GM12873 (cell line): ENCODE measurements around the gene GALNT4.

Experiments used
- TF ChIP-seq, protein P1 (sequence below): IDR thresholded peaks from 2 replicates; pipeline ENCODE4 v1.5.1; 2012; ENCODE audit warnings: low read depth, mild to moderate bottlenecking, moderate library complexity, low read length, control low read depth; ENCODE audit not compliant: insufficient read depth; ENCODE audit errors: missing control alignments

The GALNT4 gene

DNA sequence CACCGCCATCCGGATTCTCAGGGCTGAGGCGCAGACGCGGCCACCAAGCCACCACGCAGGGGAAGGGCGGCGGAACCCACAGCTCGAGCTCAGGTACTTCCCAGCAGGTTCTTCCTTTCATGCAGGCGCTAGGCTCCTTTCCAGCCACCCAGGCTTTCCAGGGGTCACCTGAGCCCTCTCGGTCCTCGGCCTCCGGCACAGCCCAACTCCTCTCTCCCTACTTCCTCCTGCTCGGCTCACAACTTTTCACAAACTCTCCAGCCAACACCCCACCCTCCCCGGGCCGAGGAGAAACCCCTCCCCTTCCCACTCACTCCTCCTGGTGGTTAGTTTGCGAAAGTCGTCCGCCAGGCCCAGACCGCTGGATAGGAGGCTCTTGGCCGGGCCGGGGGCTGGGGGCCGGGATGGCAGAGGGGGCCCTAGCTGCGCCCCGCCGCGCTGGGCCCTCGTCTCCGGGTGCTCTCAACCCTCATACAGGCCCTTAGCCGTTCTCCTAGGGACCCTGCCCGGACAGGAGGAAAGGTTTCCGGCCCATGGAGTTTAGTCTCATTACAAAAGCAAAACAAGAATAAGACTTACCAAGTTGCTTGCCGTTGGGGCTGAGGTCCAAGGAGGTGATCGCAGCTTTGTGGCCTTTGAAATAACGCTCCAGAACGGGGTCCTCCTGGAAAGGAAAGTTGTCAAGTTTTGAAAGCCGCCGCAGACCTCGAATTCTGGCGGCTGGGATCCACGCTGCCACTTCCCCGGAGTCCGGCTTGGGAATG lies at the start of gene GALNT4:
GALNT4 (minus strand) TSS at position 256 of the 764 bp plus-strand sequence; CDS start at position 9, 247 bp downstream.
- TF ChIP-seq, protein P1, sequence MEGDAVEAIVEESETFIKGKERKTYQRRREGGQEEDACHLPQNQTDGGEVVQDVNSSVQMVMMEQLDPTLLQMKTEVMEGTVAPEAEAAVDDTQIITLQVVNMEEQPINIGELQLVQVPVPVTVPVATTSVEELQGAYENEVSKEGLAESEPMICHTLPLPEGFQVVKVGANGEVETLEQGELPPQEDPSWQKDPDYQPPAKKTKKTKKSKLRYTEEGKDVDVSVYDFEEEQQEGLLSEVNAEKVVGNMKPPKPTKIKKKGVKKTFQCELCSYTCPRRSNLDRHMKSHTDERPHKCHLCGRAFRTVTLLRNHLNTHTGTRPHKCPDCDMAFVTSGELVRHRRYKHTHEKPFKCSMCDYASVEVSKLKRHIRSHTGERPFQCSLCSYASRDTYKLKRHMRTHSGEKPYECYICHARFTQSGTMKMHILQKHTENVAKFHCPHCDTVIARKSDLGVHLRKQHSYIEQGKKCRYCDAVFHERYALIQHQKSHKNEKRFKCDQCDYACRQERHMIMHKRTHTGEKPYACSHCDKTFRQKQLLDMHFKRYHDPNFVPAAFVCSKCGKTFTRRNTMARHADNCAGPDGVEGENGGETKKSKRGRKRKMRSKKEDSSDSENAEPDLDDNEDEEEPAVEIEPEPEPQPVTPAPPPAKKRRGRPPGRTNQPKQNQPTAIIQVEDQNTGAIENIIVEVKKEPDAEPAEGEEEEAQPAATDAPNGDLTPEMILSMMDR: peak; percentile 66

DNA sequence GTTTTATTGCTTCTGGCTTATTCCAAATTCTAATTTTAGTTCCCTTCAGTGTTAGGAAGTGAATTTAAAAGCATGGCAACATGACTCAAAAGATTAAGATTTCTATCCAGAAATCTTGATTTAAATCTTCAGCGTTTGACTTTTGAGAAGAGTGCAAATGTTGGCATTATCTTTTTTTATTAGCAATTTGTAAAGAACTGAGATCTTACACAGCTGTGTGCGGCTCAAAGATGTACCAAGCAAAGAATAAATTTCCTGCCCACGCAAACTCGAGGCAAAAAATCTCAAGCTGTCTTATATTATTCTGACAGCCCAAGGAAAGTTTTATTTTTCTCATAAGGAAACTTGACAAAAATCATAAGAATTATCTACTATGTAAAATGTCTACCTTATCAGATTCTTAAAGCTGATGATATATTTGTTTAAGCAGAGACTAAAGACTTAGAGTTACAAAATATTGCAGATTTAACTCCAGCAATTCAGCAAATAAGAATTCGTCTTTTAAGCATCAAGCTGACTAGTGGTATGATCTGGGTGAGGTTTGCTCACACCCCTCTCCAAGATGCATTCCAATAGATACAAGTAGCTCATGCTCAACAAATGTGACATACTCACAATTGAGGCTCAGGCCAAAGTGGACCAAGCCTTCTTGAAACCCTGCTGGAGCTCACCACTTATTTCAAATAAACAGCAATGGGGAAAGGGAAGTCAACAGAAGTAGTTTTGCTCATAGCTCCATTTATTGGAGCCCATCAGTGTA lies 48.6 kb upstream of the GALNT4 start:
- TF ChIP-seq, protein P1: no peak

DNA sequence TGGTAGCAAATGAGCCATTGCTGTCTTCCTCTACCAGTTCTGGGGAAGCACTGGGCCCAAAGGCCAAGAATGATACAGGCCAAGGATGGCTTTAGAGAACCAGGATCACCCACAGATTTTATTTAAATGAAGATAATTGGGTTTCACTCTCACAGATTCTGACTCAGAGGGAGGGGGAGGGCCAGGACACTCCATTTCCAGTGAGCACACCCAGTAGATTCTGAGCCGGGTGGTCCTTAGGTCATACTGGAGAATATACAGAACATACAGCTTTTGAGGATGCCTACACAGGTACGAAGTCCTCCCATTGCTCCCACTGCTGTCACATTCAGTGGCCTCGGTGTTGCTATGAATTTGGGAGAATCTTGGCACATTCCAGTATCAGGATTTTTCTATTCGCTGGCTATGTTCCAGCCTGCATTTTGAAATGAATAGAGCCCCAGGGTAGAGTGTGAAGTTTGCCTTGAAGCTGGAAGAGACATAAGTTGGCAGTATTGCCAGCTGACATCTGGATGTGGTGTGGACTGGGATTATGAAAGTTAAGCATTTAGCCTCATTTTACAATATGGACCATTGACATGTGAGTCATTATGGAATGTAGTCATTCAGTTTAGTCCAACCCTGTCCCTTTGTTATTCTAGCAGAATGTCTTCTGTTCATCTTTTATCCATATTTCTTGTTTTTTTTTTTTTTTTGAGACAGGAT lies 47.0 kb upstream of the GALNT4 start:
- TF ChIP-seq, protein P1: no peak

DNA sequence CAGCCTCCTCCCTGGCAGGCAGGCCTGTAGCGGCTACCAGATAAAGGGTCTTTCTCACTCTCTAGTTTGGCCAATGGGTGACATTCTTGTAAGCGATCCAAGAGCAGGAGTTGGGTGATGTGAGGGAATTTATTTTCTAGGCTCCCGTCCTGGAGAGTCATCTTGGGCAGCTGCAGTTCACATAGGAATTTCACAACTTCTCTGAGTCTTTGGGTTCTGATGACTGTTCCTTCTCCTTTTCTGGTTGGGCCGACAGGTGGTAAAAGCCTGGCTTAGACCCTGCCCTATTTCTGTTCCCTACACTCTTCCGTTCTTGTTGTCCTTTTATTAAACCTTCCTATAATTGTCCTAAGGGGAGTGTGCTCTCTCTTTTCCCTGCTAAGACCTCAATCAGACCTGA lies 43.9 kb upstream of the GALNT4 start:
- TF ChIP-seq, protein P1: no peak

DNA sequence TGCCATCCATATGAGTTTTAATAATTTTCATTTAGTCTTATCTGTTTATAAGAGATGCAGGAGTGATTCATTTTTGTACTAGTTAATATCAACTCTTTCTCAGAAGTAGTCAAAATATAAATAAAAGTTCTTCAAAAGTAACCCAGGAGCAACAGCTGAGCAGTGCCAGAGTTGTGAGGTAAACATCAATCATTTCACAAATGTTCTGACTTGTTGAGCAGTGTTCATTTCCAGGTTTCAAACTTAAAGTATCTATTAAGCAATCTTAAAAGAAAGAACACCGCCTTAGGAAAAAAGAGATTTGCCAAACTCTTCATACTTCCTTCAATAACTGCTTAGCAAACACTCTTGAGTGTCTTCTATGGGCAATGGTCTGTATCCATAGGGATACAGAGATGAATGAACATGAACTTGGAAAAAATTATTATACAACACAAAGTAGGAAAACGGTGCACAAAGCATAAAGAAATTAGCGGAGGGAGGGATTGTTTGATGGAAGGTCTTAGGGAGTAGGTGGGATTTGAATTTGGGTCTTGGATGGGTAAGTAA lies 43.2 kb upstream of the GALNT4 start:
- TF ChIP-seq, protein P1: no peak

DNA sequence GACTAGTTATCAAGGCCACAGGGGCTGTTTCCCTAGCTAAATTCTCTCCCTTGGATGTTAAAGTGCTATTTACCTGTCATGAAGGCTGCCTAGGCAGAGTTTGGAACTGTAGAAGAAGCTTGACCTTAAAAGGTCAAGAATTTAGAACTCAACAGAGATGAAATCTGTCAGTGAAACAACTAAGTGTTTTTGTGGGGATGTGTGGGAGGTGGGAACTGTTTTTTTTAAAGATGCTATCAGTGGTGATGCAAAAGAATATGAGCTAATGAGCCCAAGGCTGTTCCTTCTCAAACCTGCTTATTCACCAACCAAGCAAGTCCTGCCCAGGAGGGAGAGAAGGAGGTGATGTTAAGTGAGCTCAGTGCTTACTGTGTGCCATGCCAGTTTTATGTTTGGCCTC lies 42.0 kb upstream of the GALNT4 start:
- TF ChIP-seq, protein P1: no peak
